ENCODE measurements around the gene SLC25A46.

GRCh38 chr5:110768138-110768860 lies 29.5 kb downstream of the SLC25A46 start:
- no peak for TF ChIP-seq TAF1 (IDR thresholded peaks at IDR 0.05; ENCODE audit: borderline replicate concordance, insufficient read depth, low read length)
- TF ChIP-seq POLR2AphosphoS5 (IDR thresholded peaks at IDR 0.05; ENCODE audit: low read depth, low read length), result no peak
- TF ChIP-seq FOXP2 (optimal IDR thresholded peaks at IDR 0.05; ENCODE audit: borderline replicate concordance, extremely low read depth, extremely low read length, insufficient read depth), result no peak

Data from PFSK-1 (cell line).